WTC11 (cell line): ENCODE measurements around the gene IKZF2. TPM values are rescaled to one million over a fixed set of nuclear protein-coding genes. Genes with fewer than 3 reads are reported as not detected.

Experiments used
- ATAC-seq: fragments of 200-7000 bp; cut with Tn5 transposase; 2 replicates; pipeline ENCODE4 v1.10.0; 2021; ENCODE audit warnings: mild to moderate bottlenecking, moderate library complexity
- CTCF ChIA-PET: fragments of 300-600 bp; sonication (Branson Sonifier 250); formaldehyde crosslinking; loops from one replicate; lab custom pipeline; 2021; ENCODE audit warnings: antibody characterized with exemption; lab: Charles Lee
- POLR2A ChIA-PET: fragments of 350-600 bp; sonication (Branson Sonifier 250); formaldehyde crosslinking; loops from one replicate; lab custom pipeline; 2021; ENCODE audit warnings: antibody characterized with exemption; lab: Charles Lee
- DNase-seq: peaks from one replicate; pipeline ENCODE4 v3.0.0; 2021; ENCODE audit warnings: low spot score
- H3K27ac Mint-ChIP-seq: 2 replicates; pipeline ENCODE4 v1.8.0; 2021; ENCODE audit warnings: mixed read lengths
- H3K27me3 Mint-ChIP-seq: 2 replicates; pipeline ENCODE4 v1.8.0; 2021; ENCODE audit warnings: low read depth, mild to moderate bottlenecking, moderate library complexity, mixed read lengths
- H3K36me3 Mint-ChIP-seq: 2 replicates; pipeline ENCODE4 v1.8.0; 2021; ENCODE audit warnings: mixed read lengths
- H3K4me1 Mint-ChIP-seq: 2 replicates; pipeline ENCODE4 v1.8.0; 2022; ENCODE audit warnings: mixed read lengths
- H3K4me3 Mint-ChIP-seq: 2 replicates; pipeline ENCODE4 v1.8.0; 2021; ENCODE audit warnings: mild to moderate bottlenecking, moderate library complexity, mixed read lengths
- H3K9me3 Mint-ChIP-seq: 2 replicates; pipeline ENCODE4 v1.8.0; 2021; ENCODE audit warnings: mixed read lengths
- AR ChIP-seq: fragments of 250-450 bp; sonication (Bioruptor Pico); IDR thresholded peaks from 2 replicates; pipeline ENCODE4 v1.9.0; 2021; ENCODE audit warnings: mild to moderate bottlenecking
- CTCF ChIP-seq: fragments of 200-600 bp; IDR thresholded peaks from 2 replicates; pipeline ENCODE4 v1.8.0; 2022; ENCODE audit warnings: antibody characterized with exemption
- E2F4 ChIP-seq: sonication (generic); formaldehyde crosslinking; IDR thresholded peaks from 2 replicates; pipeline ENCODE4 v1.8.1; 2022; ENCODE audit warnings: low read depth, mild to moderate bottlenecking, moderate library complexity, missing genetic modification reagents, borderline replicate concordance
- ERG ChIP-seq: fragments of 250-450 bp; sonication (Bioruptor Pico); IDR thresholded peaks from 2 replicates; pipeline ENCODE4 v1.8.0; 2021; ENCODE audit warnings: mild to moderate bottlenecking
- ESRRA ChIP-seq: sonication (generic); formaldehyde crosslinking; IDR thresholded peaks from 2 replicates; pipeline ENCODE4 v1.8.1; 2022; ENCODE audit warnings: mild to moderate bottlenecking, missing genetic modification reagents, borderline replicate concordance
- FOXP1 ChIP-seq: sonication (generic); formaldehyde crosslinking; IDR thresholded peaks from 2 replicates; pipeline ENCODE4 v1.8.0; 2022; ENCODE audit warnings: missing genetic modification reagents, mild to moderate bottlenecking, moderate library complexity, borderline replicate concordance
- FOXP4 ChIP-seq: sonication (generic); formaldehyde crosslinking; IDR thresholded peaks from 2 replicates; pipeline ENCODE4 v1.8.0; 2022; ENCODE audit warnings: mild to moderate bottlenecking, missing genetic modification reagents
- HMGA2 ChIP-seq: fragments of 250-450 bp; sonication (Bioruptor Pico); IDR thresholded peaks from 2 replicates; pipeline ENCODE4 v1.4.0; 2021; ENCODE audit warnings: mild to moderate bottlenecking, moderate library complexity
- JUN ChIP-seq: sonication (generic); formaldehyde crosslinking; IDR thresholded peaks from 2 replicates; pipeline ENCODE4 v1.8.0; 2023; ENCODE audit warnings: mild to moderate bottlenecking, missing genetic modification reagents
- MAX ChIP-seq: sonication (generic); formaldehyde crosslinking; IDR thresholded peaks from 2 replicates; pipeline ENCODE4 v1.8.0; 2022; ENCODE audit warnings: mild to moderate bottlenecking, missing genetic modification reagents
- NFYB ChIP-seq: sonication (generic); formaldehyde crosslinking; conservative IDR thresholded peaks from 2 replicates; pipeline ENCODE4 v1.8.0; 2022; ENCODE audit warnings: low read depth, missing genetic modification reagents
- NR3C1 ChIP-seq: sonication (generic); formaldehyde crosslinking; conservative IDR thresholded peaks from 2 replicates; pipeline ENCODE4 v1.8.1; 2023; ENCODE audit warnings: low read depth, mild to moderate bottlenecking, missing genetic modification reagents
- OVOL2 ChIP-seq: fragments of 250-450 bp; sonication (Bioruptor Pico); IDR thresholded peaks from 2 replicates; pipeline ENCODE4 v1.9.0; 2021; ENCODE audit warnings: mild to moderate bottlenecking, borderline replicate concordance
- PRRX2 ChIP-seq: fragments of 250-450 bp; sonication (Bioruptor Pico); IDR thresholded peaks from 2 replicates; pipeline ENCODE4 v1.8.0; 2021; ENCODE audit warnings: mild to moderate bottlenecking
- RORB ChIP-seq: fragments of 250-450 bp; sonication (Bioruptor Pico); IDR thresholded peaks from 2 replicates; pipeline ENCODE4 v1.9.0; 2021; ENCODE audit warnings: mild to moderate bottlenecking
- SOX15 ChIP-seq: fragments of 250-450 bp; sonication (Bioruptor Pico); IDR thresholded peaks from 2 replicates; pipeline ENCODE4 v1.9.0; 2021; ENCODE audit warnings: mild to moderate bottlenecking
- STAT6 ChIP-seq: sonication (generic); formaldehyde crosslinking; conservative IDR thresholded peaks from 2 replicates; pipeline ENCODE4 v1.8.1; 2023; ENCODE audit warnings: mild to moderate bottlenecking, low read depth, missing genetic modification reagents, moderate library complexity
- TEAD1 ChIP-seq: sonication (generic); formaldehyde crosslinking; IDR thresholded peaks from 2 replicates; pipeline ENCODE4 v1.8.0; 2022; ENCODE audit warnings: mild to moderate bottlenecking, missing genetic modification reagents
- ZMAT4 ChIP-seq: fragments of 250-450 bp; sonication (Bioruptor Pico); IDR thresholded peaks from 2 replicates; pipeline ENCODE4 v1.9.0; 2021; ENCODE audit warnings: mild to moderate bottlenecking
- ZNF138 ChIP-seq: sonication (generic); formaldehyde crosslinking; conservative IDR thresholded peaks from 2 replicates; pipeline ENCODE4 v1.8.1; 2022; ENCODE audit warnings: mild to moderate bottlenecking, moderate library complexity, missing genetic modification reagents
- ZNF263 ChIP-seq: sonication (generic); formaldehyde crosslinking; IDR thresholded peaks from 2 replicates; pipeline ENCODE4 v1.8.1; 2022; ENCODE audit warnings: low read depth, mild to moderate bottlenecking, moderate library complexity, missing genetic modification reagents
- total RNA-seq: library from RNA; stranded (reverse); gene quantifications from 3 replicates; pipeline ENCODE4 v1.2.3, GENCODE V29; 2021

IKZF2 gene
- total RNA-seq, 1 experiment from 2014 or later, result 4.2 TPM

- no peak overlapping the region; the same call in 1 of the 2 replicates for H3K27ac Mint-ChIP-seq
- no peak for DNase-seq
- no peaks in the 10 kb centered on the region for H3K9me3 Mint-ChIP-seq
- no peaks in the 10 kb centered on the region for H3K27me3 Mint-ChIP-seq
- POLR2A ChIA-PET, result no interaction called here
- no peaks in the 10 kb centered on the region for H3K36me3 Mint-ChIP-seq
- CTCF ChIA-PET, result no interaction called here
- H3K4me3 Mint-ChIP-seq, result no peak overlapping the region
- peaks cover 13% of the 10 kb centered on the region for H3K4me1 Mint-ChIP-seq
- no peak for ATAC-seq
- TF ChIP-seq FOXP1 (CRISPR knock-in tag) (no peak), AR (no peak), PRRX2 (CRISPR knock-in tag) (no peak), HMGA2 (CRISPR knock-in tag) (no peak), FOXP4 (CRISPR knock-in tag) (no peak), SOX15 (CRISPR knock-in tag) (no peak), ERG (CRISPR knock-in tag) (no peak), NFYB (CRISPR knock-in tag) (no peak), E2F4 (no peak), JUN (CRISPR knock-in tag) (no peak), ESRRA (CRISPR knock-in tag) (no peak), OVOL2 (no peak), NR3C1 (no peak), STAT6 (CRISPR knock-in tag) (no peak)
Measured at GRCh38 chr2:212968284-212969081, 182.9 kb downstream of the IKZF2 start.

GRCh38 chr2:212966884-212967283 lies 184.5 kb downstream of the IKZF2 start:
- ATAC-seq, result no peak
- TF ChIP-seq ZMAT4 (CRISPR knock-in tag), result no peak
- TF ChIP-seq ZNF138 (CRISPR knock-in tag), result no peak
- TF ChIP-seq PRRX2 (CRISPR knock-in tag), result no peak
- no peak for TF ChIP-seq TEAD1 (CRISPR knock-in tag)
- no peak for TF ChIP-seq E2F4
- no peak for TF ChIP-seq RORB (CRISPR knock-in tag)
- no peak for TF ChIP-seq MAX
- TF ChIP-seq ZNF263 (CRISPR knock-in tag), result no peak
- no peak for TF ChIP-seq CTCF

More at GRCh38 chr2:212966884-212967283, 184.5 kb downstream of the IKZF2 start:
- POLR2A ChIA-PET, result no interaction called here
- Mint-ChIP-seq H3K9me3 (no peaks in the 10 kb centered on the region), H3K4me1 (peaks cover 13% of the 10 kb centered on the region), H3K36me3 (no peaks in the 10 kb centered on the region), H3K27me3 (no peaks in the 10 kb centered on the region), H3K4me3 (no peak overlapping the region), H3K27ac (no peak overlapping the region)
- DNase-seq, result no peak
- CTCF ChIA-PET, result interaction anchor here (0.8 kb wide), 1 partner anchor 25 kb away, joined by 3 read pairs; no protein-coding TSS in a partner anchor
